Measurements from ENCODE around the gene SRGAP3. TPM values are rescaled to one million over a fixed set of nuclear protein-coding genes. Genes with fewer than 3 reads are reported as not detected.

SRGAP3 gene
- total and polyA plus RNA-seq, 2 donors (not counting 1 experiment from before 2014, with no cell fraction given) = 1.4 to 1.5 TPM

DNA sequence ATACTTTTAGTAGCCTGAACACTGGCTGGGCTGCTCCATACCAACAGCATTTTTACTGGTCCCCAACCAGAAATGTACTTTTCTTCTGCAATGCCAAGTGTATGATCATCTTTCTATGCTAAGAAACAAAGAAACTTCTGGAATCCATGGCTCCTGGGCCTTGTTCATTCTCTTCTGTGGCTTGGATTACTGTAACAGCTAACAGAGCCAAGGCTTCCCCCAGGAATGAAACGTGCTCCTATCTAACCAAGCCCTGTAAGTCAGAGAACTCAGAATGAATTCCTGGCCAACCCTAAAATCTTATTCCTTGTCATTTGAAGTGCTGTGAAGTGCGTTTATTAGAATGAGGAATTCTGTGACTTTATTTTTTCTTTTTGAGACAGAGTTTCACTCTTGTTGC, 183.3 kb downstream of the SRGAP3 start:
- no peak overlapping the region for H3K4me2 ChIP-seq (replicated peaks; ENCODE audit: low read depth, low read length, poor library complexity, severe bottlenecking)
- no peaks in the 10 kb centered on the region for H3K4me1 Mint-ChIP-seq
- no peak for ATAC-seq (ENCODE audit: low read depth)
- H3K79me2 ChIP-seq (ENCODE audit: control insufficient read depth, insufficient read depth, low read length) = no peaks in the 10 kb centered on the region
- POLR2A ChIA-PET = no interaction called here
- DNase-seq = no peak
- H3K4me1 ChIP-seq (ENCODE audit: control insufficient read depth in 2 of 2, insufficient read depth in 2 of 2, low read length in 2 of 2) = no peaks in the 10 kb centered on the region
- intact Hi-C loops (cut with micrococcal nuclease) = no loop called here
- no peak overlapping the region for H2AFZ ChIP-seq (ENCODE audit: insufficient read depth, low read depth, low read length, poor library complexity, severe bottlenecking)
- no CpG with 5 or more reads among the region's 2 CpGs for WGBS (ENCODE audit: insufficient coverage)
- peaks cover 13% of the 10 kb centered on the region for H3K27me3 Mint-ChIP-seq
- H3K4me3 ChIP-seq (ENCODE audit: control extremely low read depth in 1 of 5, extremely low read depth in 1 of 5, insufficient read depth in 1 of 5, low read depth in 2 of 5, low read length in 4 of 5) = no peak overlapping the region
- H3K27ac ChIP-seq (ENCODE audit: low read length in 2 of 2) = no peak overlapping the region
- H3K4me3 Mint-ChIP-seq = no peak overlapping the region
- peaks cover 0 to 7% (median 0%) of the 10 kb centered on the region in 4 experiments for H3K27me3 ChIP-seq (replicated peaks in 1 of 4; ENCODE audit: control extremely low read depth in 1 of 4, control insufficient read depth in 3 of 4, insufficient read depth in 4 of 4, low read length in 3 of 4)
- peaks cover 6% of the 10 kb centered on the region for H3K9me3 Mint-ChIP-seq (ENCODE audit: insufficient read depth)
- TF ChIP-seq, protein P1, sequence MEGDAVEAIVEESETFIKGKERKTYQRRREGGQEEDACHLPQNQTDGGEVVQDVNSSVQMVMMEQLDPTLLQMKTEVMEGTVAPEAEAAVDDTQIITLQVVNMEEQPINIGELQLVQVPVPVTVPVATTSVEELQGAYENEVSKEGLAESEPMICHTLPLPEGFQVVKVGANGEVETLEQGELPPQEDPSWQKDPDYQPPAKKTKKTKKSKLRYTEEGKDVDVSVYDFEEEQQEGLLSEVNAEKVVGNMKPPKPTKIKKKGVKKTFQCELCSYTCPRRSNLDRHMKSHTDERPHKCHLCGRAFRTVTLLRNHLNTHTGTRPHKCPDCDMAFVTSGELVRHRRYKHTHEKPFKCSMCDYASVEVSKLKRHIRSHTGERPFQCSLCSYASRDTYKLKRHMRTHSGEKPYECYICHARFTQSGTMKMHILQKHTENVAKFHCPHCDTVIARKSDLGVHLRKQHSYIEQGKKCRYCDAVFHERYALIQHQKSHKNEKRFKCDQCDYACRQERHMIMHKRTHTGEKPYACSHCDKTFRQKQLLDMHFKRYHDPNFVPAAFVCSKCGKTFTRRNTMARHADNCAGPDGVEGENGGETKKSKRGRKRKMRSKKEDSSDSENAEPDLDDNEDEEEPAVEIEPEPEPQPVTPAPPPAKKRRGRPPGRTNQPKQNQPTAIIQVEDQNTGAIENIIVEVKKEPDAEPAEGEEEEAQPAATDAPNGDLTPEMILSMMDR (IDR thresholded peaks at IDR 0.05) = no peak
- TF ChIP-seq EZH2 (IDR thresholded peaks at IDR 0.05; ENCODE audit: borderline replicate concordance, insufficient read depth, low read depth, low read length, poor library complexity, severe bottlenecking) = no peak
- H3K36me3 ChIP-seq (replicated peaks in 1 of 2; ENCODE audit: control extremely low read depth in 1 of 2, control insufficient read depth in 1 of 2, extremely low read depth in 1 of 2, insufficient read depth in 2 of 2, low read length in 1 of 2) = no peaks in the 10 kb centered on the region
- no peak overlapping the region for H3K9ac ChIP-seq (ENCODE audit: low read length)
- H3K9me3 ChIP-seq (ENCODE audit: control extremely low read depth in 1 of 3, control insufficient read depth in 2 of 3, insufficient read depth in 1 of 3, low read length in 2 of 3) = peaks cover 0 to 6% (median 6%) of the 10 kb centered on the region in 3 donors
- no peak overlapping the region for H3K27ac Mint-ChIP-seq
- H4K20me1 ChIP-seq (ENCODE audit: control insufficient read depth, insufficient read depth, low read length, poor library complexity, severe bottlenecking) = no peaks in the 10 kb centered on the region
- CTCF ChIA-PET = no interaction called here

DNA sequence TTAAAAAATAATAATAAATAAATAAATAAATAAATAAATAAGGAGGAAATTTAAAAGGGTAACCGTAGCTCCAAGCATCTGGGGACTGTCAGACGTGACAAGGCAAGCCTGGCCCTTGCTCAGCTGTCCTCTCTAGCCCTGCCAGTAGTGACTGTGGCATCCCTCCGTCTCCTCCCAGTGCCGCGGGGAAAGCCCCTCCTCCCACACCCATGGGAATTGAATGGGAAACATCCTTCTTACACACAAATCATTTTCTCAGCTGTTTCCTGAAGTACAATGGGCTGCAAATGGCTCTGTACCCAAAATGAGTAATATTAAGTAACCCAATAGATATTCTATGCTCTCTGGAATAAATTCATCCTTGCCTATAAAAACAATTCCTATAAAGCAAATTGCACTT, 184.6 kb downstream of the SRGAP3 start:
- Mint-ChIP-seq H3K27ac (no peak overlapping the region), H3K4me3 (no peak overlapping the region), H3K27me3 (peaks cover 6% of the 10 kb centered on the region), H3K9me3 (ENCODE audit: insufficient read depth) (peaks cover 6% of the 10 kb centered on the region), H3K4me1 (no peaks in the 10 kb centered on the region)
- H3K4me3 ChIP-seq (ENCODE audit: control extremely low read depth in 1 of 5, extremely low read depth in 1 of 5, insufficient read depth in 1 of 5, low read depth in 2 of 5, low read length in 4 of 5) = no peak overlapping the region
- H3K4me1 ChIP-seq (ENCODE audit: control insufficient read depth in 2 of 2, insufficient read depth in 2 of 2, low read length in 2 of 2) = no peaks in the 10 kb centered on the region
- no peak overlapping the region for H3K27ac ChIP-seq (ENCODE audit: low read length in 2 of 2)
- peaks cover 0 to 6% (median 6%) of the 10 kb centered on the region in 3 donors for H3K9me3 ChIP-seq (ENCODE audit: control extremely low read depth in 1 of 3, control insufficient read depth in 2 of 3, insufficient read depth in 1 of 3, low read length in 2 of 3)
- TF ChIP-seq, protein P1 (IDR thresholded peaks at IDR 0.05) = no peak
- TF ChIP-seq EZH2 (IDR thresholded peaks at IDR 0.05; ENCODE audit: borderline replicate concordance, insufficient read depth, low read depth, low read length, poor library complexity, severe bottlenecking) = no peak
- H2AFZ ChIP-seq (ENCODE audit: insufficient read depth, low read depth, low read length, poor library complexity, severe bottlenecking) = no peak overlapping the region
- no peaks in the 10 kb centered on the region for H4K20me1 ChIP-seq (ENCODE audit: control insufficient read depth, insufficient read depth, low read length, poor library complexity, severe bottlenecking)
- no peaks in the 10 kb centered on the region for H3K36me3 ChIP-seq (replicated peaks in 1 of 2; ENCODE audit: control extremely low read depth in 1 of 2, control insufficient read depth in 1 of 2, extremely low read depth in 1 of 2, insufficient read depth in 2 of 2, low read length in 1 of 2)
- WGBS (ENCODE audit: insufficient coverage) = 63% methylated on average over 2 of the region's 5 CpGs
- CTCF ChIA-PET = no interaction called here
- POLR2A ChIA-PET = no interaction called here
- H3K4me2 ChIP-seq (replicated peaks; ENCODE audit: low read depth, low read length, poor library complexity, severe bottlenecking) = no peak overlapping the region
- no peaks in the 10 kb centered on the region for H3K79me2 ChIP-seq (ENCODE audit: control insufficient read depth, insufficient read depth, low read length)
- DNase-seq (no peak), ATAC-seq (ENCODE audit: low read depth) (no peak)
- H3K27me3 ChIP-seq (replicated peaks in 1 of 4; ENCODE audit: control extremely low read depth in 1 of 4, control insufficient read depth in 3 of 4, insufficient read depth in 4 of 4, low read length in 3 of 4) = peaks cover 0 to 7% (median 0%) of the 10 kb centered on the region in 4 experiments
- no peak overlapping the region for H3K9ac ChIP-seq (ENCODE audit: low read length)
- intact Hi-C loops (cut with micrococcal nuclease) = no loop called here

Measured in B cell (primary cell).